Smooth muscle cell of the coronary artery (primary cell): ENCODE measurements around the gene GPATCH1. TPM values are rescaled to one million over a fixed set of nuclear protein-coding genes. Genes with fewer than 3 reads are reported as not detected.

Source experiments
- total RNA-seq: library from RNA; depleted of rRNA; stranded (reverse); fragments of >200 nt; gene quantifications from 2 replicates; pipeline ENCODE4 v1.2.3, GENCODE V29; 2014; ENCODE audit warnings: low replicate concordance

GPATCH1 gene
- 5.3 and 9.1 TPM in 2 replicates for total RNA-seq

GRCh38 chr19:33080761-33081681 is at the start of gene GPATCH1:
Gene GPATCH1 (plus strand): TSS chr19:33081181. CDS start chr19:33081194, 13 bp downstream.

GRCh38 chr19:33064792-33065550 is 16.0 kb upstream of the GPATCH1 start, which contains the start of gene RHPN2:
Gene RHPN2 (minus strand): TSS chr19:33064888. CDS start chr19:33064852, 36 bp downstream.

GRCh38 chr19:33132021-33132420 is 51.0 kb downstream of the GPATCH1 start, which contains the start of gene WDR88:
Gene WDR88 (plus strand): TSS chr19:33132114. CDS start chr19:33132170, 56 bp downstream.

Other genes starting within 250 kb of the GPATCH1 start
- 0.08 and 0.12 TPM in 2 replicates for gene SLC7A9, start 211.4 kb upstream of the GPATCH1 start, total RNA-seq
- gene CEP89, start 109.2 kb upstream of the GPATCH1 start, total RNA-seq = 6.3 and 7.3 TPM in 2 replicates
- 1.5 and 1.7 TPM in 2 replicates for gene FAAP24, start 108.9 kb upstream of the GPATCH1 start, total RNA-seq
- 2.2 and 4.9 TPM in 2 replicates for gene RHPN2, start 16.3 kb upstream of the GPATCH1 start, total RNA-seq
- not detected in 2 replicates for gene WDR88, start 50.9 kb downstream of the GPATCH1 start, total RNA-seq
- 19.8 and 35.6 TPM in 2 replicates for gene LRP3, start 113.1 kb downstream of the GPATCH1 start, total RNA-seq
- not detected in 2 replicates for gene SLC7A10, start 144.7 kb downstream of the GPATCH1 start, total RNA-seq
- gene CEBPA, start 221.4 kb downstream of the GPATCH1 start, total RNA-seq = 0.12 TPM in 1 of 2 replicates, not detected in the other